GM21576 (cell line): Measurements from ENCODE around the gene CORO2A.
"Not testable (repeated sequence)": the region's sequence is repeated elsewhere in the genome, so short reads cannot be mapped to it uniquely, and the experiment has no call there.

Experiments
- ATAC-seq: cut with Tn5 transposase; IDR thresholded peaks from one replicate; pipeline ENCODE4 v1.9.1; 2021; ENCODE audit warnings: mild to moderate bottlenecking, moderate library complexity; ENCODE audit not compliant: unreplicated experiment

The CORO2A gene

DNA sequence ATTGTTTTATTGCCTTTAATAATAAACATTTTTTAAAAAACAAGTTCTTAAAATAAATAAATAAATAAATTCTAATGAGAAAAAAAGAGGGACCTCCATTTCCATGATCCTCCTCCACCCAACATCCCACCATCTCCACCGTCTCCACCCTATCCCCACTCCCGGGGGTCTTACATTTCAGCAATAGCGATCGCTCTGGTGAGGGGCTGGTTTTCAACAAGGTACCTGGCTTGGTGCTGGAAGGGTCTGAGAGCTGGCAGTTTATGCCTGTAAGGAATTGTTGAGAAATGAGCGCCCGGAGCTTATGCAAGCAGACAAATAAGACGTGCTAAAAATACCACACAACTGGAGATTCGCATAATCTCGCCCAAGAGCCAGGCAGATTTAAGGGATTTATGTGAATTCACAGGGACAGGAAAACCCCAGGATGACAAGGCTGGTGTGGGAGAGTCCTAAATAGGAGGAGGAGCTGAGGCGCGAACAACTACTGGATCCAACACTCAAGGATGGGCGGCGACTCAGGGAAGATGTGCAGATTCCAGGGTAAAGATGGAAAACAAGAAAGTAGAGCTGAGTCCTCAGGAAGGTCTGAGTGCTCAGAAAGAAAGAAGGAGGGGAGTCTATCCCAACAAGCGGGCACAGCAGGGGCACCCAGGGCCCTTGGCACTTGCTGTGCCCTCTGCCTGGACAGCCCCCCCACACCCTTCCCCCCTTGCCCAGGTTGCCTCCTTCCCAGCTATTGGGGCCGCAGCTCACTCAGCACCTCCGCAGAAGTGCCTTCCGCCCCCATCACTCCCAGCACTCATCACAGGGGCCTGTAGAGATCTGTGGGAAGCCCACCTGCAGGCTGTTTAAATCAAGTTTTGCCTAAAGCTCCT, 100.5 kb downstream of the CORO2A start:
- no peak for ATAC-seq

DNA sequence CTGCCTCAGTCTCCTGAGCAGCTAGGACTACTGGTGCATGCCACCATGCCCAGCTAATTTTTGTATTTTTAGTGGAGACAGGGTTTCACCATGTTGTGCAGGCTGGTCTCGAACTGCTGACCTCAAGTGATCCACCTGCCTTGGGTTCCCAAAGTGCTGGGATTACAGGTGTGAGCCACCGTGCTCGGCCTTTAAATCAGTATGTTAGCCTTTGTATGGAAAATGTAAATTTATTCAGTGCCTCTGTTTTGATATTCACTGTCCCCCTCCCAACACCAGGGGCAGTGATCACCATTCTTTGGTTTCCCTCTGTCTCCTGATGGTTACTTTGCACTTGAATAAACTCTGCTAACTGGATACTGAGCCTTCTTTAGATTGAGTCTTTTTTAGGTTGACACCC, 101.8 kb downstream of the CORO2A start:
- not testable (repeated sequence) for ATAC-seq

DNA sequence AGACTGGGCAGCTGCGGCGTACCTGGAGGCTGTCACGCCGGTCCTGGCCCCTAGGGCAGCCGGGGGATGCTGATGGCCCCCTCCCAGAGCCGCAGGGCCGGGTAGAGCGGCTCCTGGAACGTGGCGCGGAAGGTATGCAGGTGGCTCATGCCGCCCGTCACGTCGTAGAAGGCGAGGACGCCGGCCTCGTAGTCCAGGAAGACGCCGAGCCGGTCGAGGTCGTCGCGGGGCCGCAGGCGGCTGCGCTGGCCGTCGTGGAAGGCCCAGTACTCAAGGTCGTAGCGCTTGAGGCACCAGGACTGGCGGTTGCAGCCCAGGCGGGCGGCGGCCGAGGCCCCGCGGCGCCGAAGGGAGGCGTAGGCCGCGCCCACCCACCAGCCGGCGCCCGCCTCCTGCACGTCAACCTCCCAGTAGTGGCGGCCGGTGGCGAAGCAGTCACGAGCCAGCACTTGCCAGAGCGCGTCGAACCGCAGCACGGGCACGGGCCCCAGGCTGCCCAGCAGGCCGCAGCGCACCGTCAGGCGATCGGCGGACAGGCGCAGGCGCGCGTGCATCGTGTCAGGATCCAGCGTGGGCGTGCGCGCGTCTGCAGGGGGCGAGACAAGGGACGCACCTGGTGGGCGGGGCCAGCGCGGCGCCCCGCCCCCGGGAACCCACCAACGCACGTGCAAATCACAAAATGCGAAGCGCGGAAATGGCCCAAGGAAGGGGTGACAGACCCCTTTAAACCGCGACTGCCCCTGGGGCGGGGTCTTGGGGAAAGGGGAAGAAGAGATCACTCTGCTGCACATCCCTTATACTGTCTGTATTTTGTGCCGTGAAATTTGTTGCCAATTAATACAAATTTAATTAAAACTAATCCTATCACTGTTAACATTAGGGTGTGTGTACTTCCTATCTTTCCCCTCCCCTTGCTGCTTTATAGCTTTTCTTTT, 104.8 kb downstream of the CORO2A start:
- ATAC-seq = no peak

GRCh38 chr9:98086461-98086860, 106.0 kb downstream of the CORO2A start:
- ATAC-seq = no peak

GRCh38 chr9:98085944-98086343, 106.5 kb downstream of the CORO2A start:
- no peak for ATAC-seq

GRCh38 chr9:98085058-98085457, 107.4 kb downstream of the CORO2A start:
- ATAC-seq = no peak

DNA sequence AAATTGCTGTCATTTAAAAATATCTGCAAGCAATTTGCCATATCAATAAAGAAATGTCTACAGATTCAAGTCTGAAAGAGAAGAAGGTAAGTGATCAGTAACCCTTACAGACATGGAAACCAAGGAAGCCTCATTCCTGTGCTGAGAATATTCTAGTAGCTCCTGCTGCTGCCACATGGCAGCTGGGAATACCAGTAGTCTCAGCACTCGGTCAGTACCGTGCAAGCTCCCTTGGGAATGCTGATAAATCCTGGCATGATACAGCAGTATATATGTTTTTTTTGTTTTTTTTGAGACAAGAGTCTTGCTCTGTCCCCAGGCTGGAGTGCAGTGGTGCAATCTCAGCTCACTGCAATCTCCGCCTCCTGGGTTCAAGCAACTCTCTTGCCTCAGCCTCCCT, 108.0 kb downstream of the CORO2A start:
- no peak for ATAC-seq

DNA sequence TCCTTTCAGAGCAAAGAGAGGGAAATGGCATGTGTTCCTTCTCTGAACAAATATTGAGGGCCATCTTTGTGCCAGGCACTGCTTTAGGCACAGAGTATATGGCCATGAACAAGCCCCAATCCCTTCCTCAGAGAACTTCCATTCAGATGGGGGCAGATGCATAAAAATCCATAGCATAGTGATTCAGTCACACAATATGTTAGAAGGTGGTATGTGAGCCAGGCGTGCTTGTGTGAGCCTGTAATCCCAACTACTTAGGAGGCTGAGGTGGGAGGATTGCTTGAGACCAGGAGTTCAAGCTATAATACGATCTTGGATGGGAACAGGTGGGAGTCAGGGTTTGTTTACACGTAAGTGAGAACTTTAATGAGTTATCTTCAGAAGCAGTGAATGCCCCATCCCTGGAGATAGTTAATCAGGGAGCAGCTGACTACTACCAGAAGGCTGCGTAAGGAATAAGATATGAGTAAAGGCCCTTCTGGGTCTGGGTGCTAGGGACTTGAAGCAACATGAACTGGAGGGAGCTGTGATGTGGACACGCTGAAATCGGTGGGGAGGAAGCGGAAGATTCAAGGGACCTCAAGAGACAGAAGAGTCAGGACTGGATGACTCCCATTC, 108.8 kb downstream of the CORO2A start:
- ATAC-seq = no peak

- ATAC-seq = no peak
Measured at GRCh38 chr9:98083061-98083501, 109.4 kb downstream of the CORO2A start.

DNA sequence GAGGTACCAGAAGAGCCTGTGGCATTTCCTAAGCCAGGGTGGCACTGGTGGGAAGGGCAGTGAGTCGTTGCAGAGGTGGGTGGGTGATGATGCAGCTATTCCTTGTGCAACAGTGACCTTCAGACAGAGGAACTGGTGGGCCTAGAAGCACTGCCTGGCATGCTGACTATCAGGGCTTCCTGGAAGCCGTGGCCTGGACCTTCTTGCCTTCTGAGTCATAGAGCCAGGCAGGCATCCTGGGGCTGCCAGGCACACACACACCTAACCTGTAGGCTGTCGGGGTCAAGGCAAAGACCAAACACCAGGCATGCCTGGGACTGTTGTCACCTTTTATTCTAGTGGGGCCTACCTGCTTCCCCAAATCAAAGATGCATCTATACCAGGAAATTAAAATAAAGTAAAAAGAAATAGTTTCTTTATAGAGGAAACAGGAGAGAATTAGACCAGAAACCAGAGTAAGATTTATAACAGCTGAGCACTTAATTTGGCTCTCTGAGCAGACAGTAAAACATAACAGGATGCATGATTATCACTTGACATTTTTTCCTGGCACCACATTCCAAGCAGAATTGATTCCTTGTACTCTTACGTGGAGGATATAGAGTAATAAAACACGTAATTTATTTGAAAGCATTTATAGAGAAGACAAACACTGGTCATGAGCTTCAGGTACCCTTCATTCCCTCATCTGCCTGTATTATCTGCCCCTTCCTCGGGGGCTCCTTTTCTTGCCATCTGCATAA, 110.8 kb downstream of the CORO2A start:
- no peak for ATAC-seq

DNA sequence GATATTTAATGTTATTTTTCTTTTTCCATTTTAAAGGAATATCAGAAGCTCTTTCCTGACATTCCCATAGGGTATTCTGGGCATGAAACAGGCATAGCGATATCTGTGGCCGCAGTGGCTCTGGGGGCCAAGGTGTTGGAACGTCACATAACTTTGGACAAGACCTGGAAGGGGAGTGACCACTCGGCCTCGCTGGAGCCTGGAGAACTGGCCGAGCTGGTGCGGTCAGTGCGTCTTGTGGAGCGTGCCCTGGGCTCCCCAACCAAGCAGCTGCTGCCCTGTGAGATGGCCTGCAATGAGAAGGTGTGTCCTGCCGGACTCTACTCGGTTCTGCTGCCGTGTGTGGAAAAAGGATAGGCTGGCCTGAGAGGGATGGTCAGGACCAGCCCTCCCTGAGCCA, 111.7 kb downstream of the CORO2A start:
- ATAC-seq = no peak

DNA sequence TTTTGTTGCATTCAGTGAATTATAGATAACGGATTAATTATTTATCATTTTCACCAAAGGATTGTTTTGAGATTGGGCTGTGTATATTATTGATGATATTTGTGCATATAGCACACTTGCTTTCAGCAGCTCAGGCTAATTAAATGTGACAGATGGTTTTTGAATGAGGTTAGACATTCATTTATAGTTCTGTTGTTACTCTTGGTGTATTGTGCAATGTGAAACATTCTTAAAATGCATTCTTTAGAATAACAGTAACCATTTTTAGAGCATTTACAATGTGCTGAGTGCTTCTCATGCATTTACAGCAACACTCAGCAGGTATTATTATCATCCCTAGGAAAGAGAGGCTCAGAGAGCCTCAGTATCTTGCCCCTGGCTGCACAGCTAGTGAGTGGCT, 112.1 kb downstream of the CORO2A start:
- no peak for ATAC-seq

DNA sequence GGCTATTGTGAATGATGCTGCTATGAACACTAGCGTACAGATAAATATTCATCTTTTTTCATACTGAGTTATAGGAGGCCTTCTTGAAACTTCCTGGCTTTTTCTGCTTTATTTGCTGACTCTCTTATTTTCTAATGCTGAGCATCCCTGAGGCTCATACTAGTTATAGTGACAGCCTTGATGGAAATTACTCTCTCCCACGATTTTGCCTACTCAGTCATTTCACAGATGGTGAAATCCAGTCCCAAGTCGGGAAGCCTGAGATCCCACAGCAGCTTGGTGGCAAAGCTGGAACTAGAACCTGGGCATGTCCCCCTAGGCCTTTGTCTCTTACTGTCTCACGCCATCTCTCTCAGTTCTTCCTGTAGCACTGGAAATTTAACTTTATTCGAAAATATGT, 113.5 kb downstream of the CORO2A start:
- ATAC-seq = no peak

DNA sequence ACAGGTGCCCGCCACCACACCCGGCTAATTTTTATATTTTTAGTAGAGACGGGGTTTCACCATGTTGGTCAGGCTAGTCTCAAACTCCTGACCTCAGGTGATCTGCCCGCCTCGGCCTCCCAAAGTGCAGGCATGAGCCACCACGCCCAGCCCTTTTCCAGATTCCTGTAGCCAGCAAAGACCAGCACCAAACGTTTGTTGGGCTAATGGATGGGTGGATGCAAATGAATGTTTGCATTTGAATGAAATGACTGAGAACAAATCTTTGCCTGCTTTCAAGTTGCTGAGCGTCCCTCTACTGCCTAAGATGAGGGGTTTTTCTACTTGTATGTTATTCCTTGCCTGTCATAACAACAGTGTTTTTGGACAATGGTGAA, 115.9 kb downstream of the CORO2A start:
- ATAC-seq = not testable (repeated sequence)

- no peak for ATAC-seq
Measured at GRCh38 chr9:98075332-98075805, 117.1 kb downstream of the CORO2A start.

GRCh38 chr9:98074115-98074990, 118.1 kb downstream of the CORO2A start:
- ATAC-seq = no peak

GRCh38 chr9:98071737-98072136, 120.7 kb downstream of the CORO2A start:
- no peak for ATAC-seq
